Anterior cingulate cortex (tissue), 58 donors: ENCODE results near the gene INPP5K.
"Not testable (repeated sequence)": the region's sequence is repeated elsewhere in the genome, so short reads cannot be mapped to it uniquely, and the experiment has no call there.

Experiments used
- DNase-seq, 58 donors: peaks; one replicate each; lab custom pipeline; 2025; lab: John Stamatoyannopoulos, UW

INPP5K gene

GRCh38 chr17:1551741-1552140 is 35.3 kb upstream of the INPP5K start:
- DNase-seq = no peak

GRCh38 chr17:1548032-1548431 is 31.6 kb upstream of the INPP5K start:
- DNase-seq = no peak

GRCh38 chr17:1546292-1546922 is 30.0 kb upstream of the INPP5K start:
- no peak for DNase-seq

- no peak for DNase-seq
Measured at GRCh38 chr17:1545618-1546017, 29.2 kb upstream of the INPP5K start.

- peak in 1 of 58 donors; percentile 12 for DNase-seq
Measured at GRCh38 chr17:1542316-1542715, 25.9 kb upstream of the INPP5K start.

GRCh38 chr17:1541367-1541904 is 25.0 kb upstream of the INPP5K start:
- DNase-seq = no peak

- DNase-seq = no peak
Measured at GRCh38 chr17:1539811-1540210, 23.4 kb upstream of the INPP5K start.

- no peak for DNase-seq
Measured at GRCh38 chr17:1535737-1536136, 19.3 kb upstream of the INPP5K start.

- DNase-seq = peak in 17 of 58 donors; percentile 9 to 72 (median 33)
Measured at GRCh38 chr17:1533661-1534325, 17.4 kb upstream of the INPP5K start.

- peak in 5 of 58 donors; percentile 6 to 33 (median 12) for DNase-seq
Measured at GRCh38 chr17:1532836-1533602, 16.6 kb upstream of the INPP5K start.

GRCh38 chr17:1529863-1530262 is 13.5 kb upstream of the INPP5K start:
- no peak for DNase-seq

GRCh38 chr17:1526876-1527275 is 10.5 kb upstream of the INPP5K start:
- not testable (repeated sequence) for DNase-seq

GRCh38 chr17:1522626-1523025 is 6.2 kb upstream of the INPP5K start:
- DNase-seq = no peak

GRCh38 chr17:1521086-1521640 is 4.8 kb upstream of the INPP5K start:
- no peak for DNase-seq

GRCh38 chr17:1519678-1520077 is 3.3 kb upstream of the INPP5K start:
- DNase-seq = no peak

- no peak for DNase-seq
Measured at GRCh38 chr17:1518410-1518809, 2.0 kb upstream of the INPP5K start.

GRCh38 chr17:1515640-1516387 is 598 bp downstream of the INPP5K start:
- DNase-seq = peak in 11 of 58 donors; percentile 10 to 53 (median 20)

- no peak for DNase-seq
Measured at GRCh38 chr17:1512351-1512750, 4.1 kb downstream of the INPP5K start.

- DNase-seq = peak in 5 of 58 donors; percentile 9 to 42 (median 20)
Measured at GRCh38 chr17:1511756-1512321, 4.6 kb downstream of the INPP5K start.

GRCh38 chr17:1511290-1511689 is 5.1 kb downstream of the INPP5K start:
- DNase-seq = no peak
